Measurements from ENCODE around the gene ETS2.

GRCh38 chr21:38863291-38863690, 57.6 kb downstream of the ETS2 start:
- TF ChIP-seq CTCF (IDR thresholded peaks at IDR 0.05) (no peak), EZH2 (IDR thresholded peaks at IDR 0.05; ENCODE audit: borderline replicate concordance, insufficient read depth, low read depth, low read length, poor library complexity, severe bottlenecking) (no peak)
